ENCODE results near the gene HACD4. TPM values are rescaled to one million over a fixed set of nuclear protein-coding genes. Genes with fewer than 3 reads are reported as not detected.

HACD4 gene
- total and polyA plus RNA-seq, 7 donors: 0.16 to 0.52 (median 0.23) TPM

DNA sequence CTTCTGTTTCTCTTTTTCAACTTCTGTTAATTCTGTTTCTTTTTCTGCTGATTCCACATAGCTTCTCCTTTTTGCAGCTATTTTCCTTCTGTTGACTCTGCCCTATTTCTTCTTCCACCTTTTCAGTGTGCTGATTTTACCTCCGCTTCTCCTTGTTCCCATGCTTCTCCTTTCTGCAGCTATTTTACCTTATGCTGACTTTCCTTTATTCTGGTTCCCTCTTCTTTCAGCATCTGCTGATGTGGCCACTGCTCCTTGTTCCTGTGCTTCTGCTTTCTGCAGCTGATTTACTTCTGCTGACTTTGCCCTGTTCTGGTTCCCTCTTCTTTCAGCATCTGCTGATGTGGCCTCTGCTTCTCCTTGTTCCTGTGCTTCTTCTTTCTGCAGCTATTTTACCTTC is 58.8 kb downstream of the HACD4 start:
- Histone ChIP-seq H3K36me3 (ENCODE audit: insufficient read depth in 1 of 2, low read depth in 1 of 2) (peaks cover 0 to 15% of the 10 kb centered on the region in 2 donors), H3K4me1 (no peaks in the 10 kb centered on the region), H3K9me3 (peaks cover 3% of the 10 kb centered on the region), H3K4me3 (no peak overlapping the region), H3K27ac (no peak overlapping the region), H3K27me3 (ENCODE audit: insufficient read depth in 3 of 3, low read length in 2 of 3) (no peaks in the 10 kb centered on the region)
- no peak for TF ChIP-seq CTCF (IDR thresholded peaks at IDR 0.05)
- DNase-seq: no peak
- ATAC-seq: no peak
- intact Hi-C loops (cut with DNase I): loop anchor here in 1 of 2 donors (10.0 kb wide), 1 partner anchor 142 kb away; no protein-coding TSS in a partner anchor
- 95 to 100% (median 96%) methylated on average over 1 of the region's 1 CpG for WGBS, 3 donors

- H3K4me3 ChIP-seq: no peak overlapping the region
- H3K27me3 ChIP-seq (ENCODE audit: insufficient read depth in 3 of 3, low read length in 2 of 3): no peaks in the 10 kb centered on the region
- peaks cover 7% of the 10 kb centered on the region for H3K9me3 ChIP-seq
- no peaks in the 10 kb centered on the region for H3K4me1 ChIP-seq
- ATAC-seq (no peak), DNase-seq (no peak)
- H3K27ac ChIP-seq: no peak overlapping the region
- WGBS, 3 donors: 68 to 75% (median 70%) methylated on average over 4 of the region's 4 CpGs
- no peak for TF ChIP-seq CTCF (IDR thresholded peaks at IDR 0.05)
- H3K36me3 ChIP-seq (ENCODE audit: insufficient read depth in 1 of 2, low read depth in 1 of 2): peaks cover 0 to 7% of the 10 kb centered on the region in 2 donors
- intact Hi-C loops (cut with DNase I): no loop called here
Measured at GRCh38 chr9:20962536-20963225, 68.8 kb downstream of the HACD4 start.

- Histone ChIP-seq H3K9me3 (no peaks in the 10 kb centered on the region), H3K4me3 (no peak overlapping the region), H3K27ac (no peak overlapping the region), H3K36me3 (ENCODE audit: insufficient read depth in 1 of 2, low read depth in 1 of 2) (peaks cover 5 to 77% of the 10 kb centered on the region in 2 donors), H3K27me3 (ENCODE audit: insufficient read depth in 3 of 3, low read length in 2 of 3) (no peaks in the 10 kb centered on the region), H3K4me1 (no peaks in the 10 kb centered on the region)
- DNase-seq: no peak
- no peak for ATAC-seq
- TF ChIP-seq CTCF (IDR thresholded peaks at IDR 0.05): no peak
- intact Hi-C loops (cut with DNase I): no loop called here
- WGBS, 3 donors: 89 to 98% (median 93%) methylated on average over 2 of the region's 2 CpGs
Measured at GRCh38 chr9:20950707-20951106, 80.7 kb downstream of the HACD4 start.

Other genes with a start within 250 kb of the HACD4 start
- not detected for gene IFNB1, start 46.3 kb upstream of the HACD4 start, total RNA-seq
- not detected for gene IFNB1, start 46.3 kb upstream of the HACD4 start, polyA plus RNA-seq
- gene IFNW1, start 110.2 kb upstream of the HACD4 start, total RNA-seq: not detected
- not detected for gene IFNW1, start 110.2 kb upstream of the HACD4 start, polyA plus RNA-seq
- not detected for gene IFNA21, start 135.0 kb upstream of the HACD4 start, total RNA-seq
- gene IFNA21, start 135.0 kb upstream of the HACD4 start, polyA plus RNA-seq: not detected
- gene IFNA4, start 155.9 kb upstream of the HACD4 start, total RNA-seq: not detected
- gene IFNA4, start 155.9 kb upstream of the HACD4 start, polyA plus RNA-seq: not detected
- gene IFNA7, start 170.6 kb upstream of the HACD4 start, total RNA-seq: not detected
- not detected for gene IFNA7, start 170.6 kb upstream of the HACD4 start, polyA plus RNA-seq
- gene IFNA10, start 175.5 kb upstream of the HACD4 start, total RNA-seq: not detected
- under 1 TPM in 1 of 3 donors, not detected in 2; 0.14 TPM for gene IFNA10, start 175.5 kb upstream of the HACD4 start, polyA plus RNA-seq
- not detected for gene IFNA16, start 185.7 kb upstream of the HACD4 start, total RNA-seq
- not detected for gene IFNA16, start 185.7 kb upstream of the HACD4 start, polyA plus RNA-seq
- not detected for gene IFNA17, start 196.6 kb upstream of the HACD4 start, total RNA-seq
- not detected for gene IFNA17, start 196.6 kb upstream of the HACD4 start, polyA plus RNA-seq
- gene IFNA14, start 208.4 kb upstream of the HACD4 start, total RNA-seq: not detected
- gene IFNA14, start 208.4 kb upstream of the HACD4 start, polyA plus RNA-seq: not detected